PC-3 (cell line): ENCODE data around the gene CRLF2. TPM values are rescaled to one million over a fixed set of nuclear protein-coding genes. Genes with fewer than 3 reads are reported as not detected.
"Not testable (repeated sequence)": the region's sequence is repeated elsewhere in the genome, so short reads cannot be mapped to it uniquely, and the experiment has no call there.

Experiments used
- ATAC-seq: fragments of 200-7000 bp; cut with Tn5 transposase; 2 replicates; pipeline ENCODE4 v1.9.1; 2020; ENCODE audit warnings: mild to moderate bottlenecking, moderate library complexity
- BruUV-seq: library from RNA; stranded (reverse); fragments of 400-500 nt; replicated peaks from 2 replicates; lab custom pipeline; 2021; lab: Mats Ljungman, UMichigan
- CTCF ChIA-PET: fragments of 300-600 bp; sonication (Branson Sonifier 250); formaldehyde crosslinking; loops from one replicate; lab custom pipeline; 2022; ENCODE audit warnings: antibody characterized with exemption; lab: Charles Lee
- POLR2A ChIA-PET: fragments of 300-600 bp; sonication (Branson Sonifier 250); formaldehyde crosslinking; loops from one replicate; lab custom pipeline; 2022; ENCODE audit warnings: antibody characterized with exemption; ENCODE audit not compliant: unreplicated experiment; lab: Charles Lee
- DNase-seq: peaks from one replicate; pipeline ENCODE4 v3.0.0-alpha.2; 2015
- H2AFZ ChIP-seq: fragments of 300-600 bp; sonication (generic); 2 replicates; pipeline ENCODE4 v1.6.0; 2016; ENCODE audit warnings: antibody characterized with exemption, low read length
- H3F3A ChIP-seq: fragments of 300-600 bp; sonication (generic); one replicate; pipeline ENCODE4 v1.6.0; 2017; ENCODE audit warnings: antibody characterized with exemption, low read length, control low read depth, mild to moderate bottlenecking; ENCODE audit not compliant: unreplicated experiment
- H3K27ac ChIP-seq: fragments of 300-600 bp; sonication (generic); 2 replicates; pipeline ENCODE4 v1.5.1; 2016; ENCODE audit warnings: mild to moderate bottlenecking, low read length
- H3K27me3 ChIP-seq: fragments of 300-600 bp; sonication (generic); 2 replicates; pipeline ENCODE4 v1.6.1; 2016; ENCODE audit warnings: low read length, mixed read lengths
- H3K36me3 ChIP-seq: fragments of 300-600 bp; sonication (generic); 2 replicates; pipeline ENCODE4 v1.6.1; 2016; ENCODE audit warnings: low read depth, mixed run types, low read length, mixed read lengths
- H3K4me1 ChIP-seq: fragments of 300-600 bp; sonication (generic); 2 replicates; pipeline ENCODE4 v1.5.1; 2016; ENCODE audit warnings: low read length; ENCODE audit not compliant: insufficient read depth
- H3K4me2 ChIP-seq: fragments of 300-600 bp; sonication (generic); 2 replicates; pipeline ENCODE4 v1.6.0; 2016; ENCODE audit warnings: low read length
- H3K4me3 ChIP-seq: fragments of 300-600 bp; sonication (generic); 2 replicates; pipeline ENCODE4 v1.5.1; 2016; ENCODE audit warnings: mild to moderate bottlenecking, low read length, mixed read lengths
- H3K79me2 ChIP-seq: fragments of 300-600 bp; sonication (generic); 2 replicates; pipeline ENCODE4 v1.6.1; 2017; ENCODE audit warnings: low read length, mixed read lengths
- H3K9ac ChIP-seq: fragments of 300-600 bp; sonication (generic); 2 replicates; pipeline ENCODE4 v1.6.0; 2016; ENCODE audit warnings: mild to moderate bottlenecking, low read length
- H3K9me2 ChIP-seq: fragments of 300-600 bp; sonication (generic); replicated peaks from 2 replicates; pipeline ENCODE4 v1.6.1; 2016; ENCODE audit warnings: mixed run types, low read length, mixed read lengths
- H3K9me3 ChIP-seq: fragments of 300-600 bp; sonication (generic); 2 replicates; pipeline ENCODE4 v1.6.1; 2016; ENCODE audit warnings: low read length, mixed read lengths
- H4K20me1 ChIP-seq: fragments of 300-600 bp; sonication (generic); 2 replicates; pipeline ENCODE4 v1.6.1; 2016; ENCODE audit warnings: low read length, mixed read lengths
- CTCF ChIP-seq: fragments of 300-600 bp; sonication (generic); conservative IDR thresholded peaks from 2 replicates; pipeline ENCODE4 v1.5.1; 2017; ENCODE audit warnings: antibody characterized with exemption, low read depth, mild to moderate bottlenecking, low read length
- EZH2 ChIP-seq: fragments of 300-600 bp; sonication (generic); IDR thresholded peaks from one replicate; pipeline ENCODE4 v1.6.1; 2017; ENCODE audit warnings: antibody characterized with exemption, mild to moderate bottlenecking, low read length; ENCODE audit not compliant: unreplicated experiment
- EZH2phosphoT487 ChIP-seq: fragments of 300-600 bp; sonication (generic); IDR thresholded peaks from 2 replicates; pipeline ENCODE4 v1.6.1; 2018; ENCODE audit warnings: mild to moderate bottlenecking, antibody characterized with exemption, low read length, borderline replicate concordance
- intact Hi-C: fragments of 100-400 bp; cut with micrococcal nuclease; formaldehyde crosslinking; loops from 2 replicates; pipeline ENCODE4 v1.9.0; 2023
- total RNA-seq: library from RNA; depleted of rRNA; stranded (reverse); fragments of >200 nt; gene quantifications from 2 replicates; pipeline ENCODE4 v1.2.3, GENCODE V29; 2014

The CRLF2 gene
- total RNA-seq, 1 experiment from 2014 or later = not detected

- intact Hi-C loops = no loop called here
- Histone ChIP-seq H3K9me3 (no peaks in the 10 kb centered on the region), H3K4me2 (no peak overlapping the region), H4K20me1 (no peaks in the 10 kb centered on the region), H3K4me1 (no peaks in the 10 kb centered on the region), H3K27ac (peak overlapping the region; percentile 25), H3K9ac (no peak overlapping the region), H3K9me2 (no peaks in the 10 kb centered on the region), H3K79me2 (no peaks in the 10 kb centered on the region), H3K27me3 (no peaks in the 10 kb centered on the region), H3K4me3 (no peak overlapping the region), H2AFZ (no peak overlapping the region), H3K36me3 (no peaks in the 10 kb centered on the region), H3F3A (no peaks in the 10 kb centered on the region)
- no peak for ATAC-seq
- TF ChIP-seq EZH2phosphoT487 (no peak), CTCF (no peak), EZH2 (no peak)
- BruUV-seq = no TSS peak
- POLR2A ChIA-PET = no interaction called here
- CTCF ChIA-PET = no interaction called here
- DNase-seq = peak; percentile 39
Measured at GRCh38 chrX:1242891-1243402, 30.5 kb upstream of the CRLF2 start.

GRCh38 chrX:1240551-1240950, 28.1 kb upstream of the CRLF2 start:
- H3K9me3 ChIP-seq, H4K20me1 ChIP-seq, ATAC-seq, CTCF ChIA-PET, intact Hi-C loops, H3K4me3 ChIP-seq, H3K9ac ChIP-seq, BruUV-seq, DNase-seq, H3K27ac ChIP-seq, H3K4me2 ChIP-seq, H3K79me2 ChIP-seq, H3F3A ChIP-seq, H3K36me3 ChIP-seq, POLR2A ChIA-PET, H3K27me3 ChIP-seq, H3K9me2 ChIP-seq, H2AFZ ChIP-seq, H3K4me1 ChIP-seq: not testable (repeated sequence)

GRCh38 chrX:1239681-1240142, 27.3 kb upstream of the CRLF2 start:
- H3K4me2 ChIP-seq = no peak overlapping the region
- no peaks in the 10 kb centered on the region for H3K27me3 ChIP-seq
- no peaks in the 10 kb centered on the region for H3F3A ChIP-seq
- no peaks in the 10 kb centered on the region for H3K4me1 ChIP-seq
- intact Hi-C loops = no loop called here
- H3K9me3 ChIP-seq = no peaks in the 10 kb centered on the region
- no peak overlapping the region for H2AFZ ChIP-seq
- TF ChIP-seq EZH2phosphoT487 (no peak), CTCF (no peak), EZH2 (no peak)
- no peak overlapping the region for H3K4me3 ChIP-seq
- no peaks in the 10 kb centered on the region for H4K20me1 ChIP-seq
- H3K27ac ChIP-seq = no peak overlapping the region
- H3K9me2 ChIP-seq = no peaks in the 10 kb centered on the region
- H3K9ac ChIP-seq = no peak overlapping the region
- no peaks in the 10 kb centered on the region for H3K79me2 ChIP-seq
- H3K36me3 ChIP-seq = no peaks in the 10 kb centered on the region
- ChIA-PET POLR2A (no interaction called here), CTCF (no interaction called here)
- DNase-seq (no peak), ATAC-seq (no peak)
- no TSS peak for BruUV-seq
